CD4-positive, alpha-beta T cell treated with Interleukin-17A for 4 hours (primary cell): ENCODE data around the gene HOXB6.

Experiments used
- DNase-seq: peaks from one replicate; pipeline ENCODE4 v3.0.0-alpha.2; 2020; ENCODE audit warnings: mixed read lengths

Gene HOXB6

DNA sequence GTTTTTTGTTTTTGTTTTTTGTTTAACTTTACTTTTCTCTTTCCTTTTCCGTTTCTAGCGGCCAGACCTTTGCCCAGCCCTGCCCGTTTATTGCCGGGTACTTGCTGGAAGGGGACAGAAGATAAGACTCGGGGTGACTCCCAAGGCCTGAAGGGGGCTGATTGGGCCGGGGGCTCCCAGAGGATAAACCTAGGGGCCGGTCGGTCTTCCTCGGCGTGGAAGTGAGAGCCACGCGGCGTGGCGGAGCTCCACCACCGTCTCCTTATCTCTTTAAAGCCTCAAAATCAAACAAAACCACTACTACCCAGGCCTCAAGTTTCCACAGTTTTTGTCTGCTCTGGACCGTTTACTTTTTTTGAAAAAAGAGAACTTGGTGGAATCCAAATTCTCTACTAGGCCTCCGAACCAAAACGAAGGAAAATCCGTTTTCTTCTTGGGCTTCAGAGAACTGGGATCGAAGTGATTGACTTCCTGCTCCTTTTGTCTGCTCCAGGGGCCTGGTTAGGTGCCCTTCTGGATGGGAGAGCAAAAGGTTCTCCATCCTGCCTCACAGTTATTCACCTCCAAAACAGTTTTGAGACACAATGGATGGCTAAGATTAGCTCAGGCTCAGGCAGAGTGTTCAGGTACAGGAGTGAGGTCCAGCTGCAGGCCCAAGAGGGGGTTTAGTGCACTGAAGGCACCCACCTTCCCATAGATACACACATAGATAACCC, 29.9 kb upstream of the HOXB6 start:
- no peak for DNase-seq

DNA sequence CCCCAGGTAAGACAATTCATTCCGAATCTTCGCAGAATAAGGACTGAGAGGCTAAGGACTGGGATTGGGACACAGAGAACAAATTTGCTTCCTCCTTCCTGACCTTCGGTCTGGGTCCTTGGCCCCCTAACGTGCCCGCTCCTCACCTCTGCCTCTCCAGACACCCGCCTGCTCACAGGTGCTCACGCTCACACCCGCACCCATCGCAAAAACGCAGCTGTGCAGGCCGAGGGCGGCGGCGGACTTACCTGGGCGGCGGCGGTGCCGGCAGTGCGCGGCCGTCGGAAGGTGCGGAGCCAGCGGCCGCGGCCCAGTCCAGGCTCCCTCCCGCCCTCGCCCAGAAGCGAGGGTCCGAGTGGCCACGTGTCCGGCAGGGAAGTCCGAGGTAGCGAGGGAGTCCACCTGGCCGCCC, 28.5 kb upstream of the HOXB6 start:
- no peak for DNase-seq

DNA sequence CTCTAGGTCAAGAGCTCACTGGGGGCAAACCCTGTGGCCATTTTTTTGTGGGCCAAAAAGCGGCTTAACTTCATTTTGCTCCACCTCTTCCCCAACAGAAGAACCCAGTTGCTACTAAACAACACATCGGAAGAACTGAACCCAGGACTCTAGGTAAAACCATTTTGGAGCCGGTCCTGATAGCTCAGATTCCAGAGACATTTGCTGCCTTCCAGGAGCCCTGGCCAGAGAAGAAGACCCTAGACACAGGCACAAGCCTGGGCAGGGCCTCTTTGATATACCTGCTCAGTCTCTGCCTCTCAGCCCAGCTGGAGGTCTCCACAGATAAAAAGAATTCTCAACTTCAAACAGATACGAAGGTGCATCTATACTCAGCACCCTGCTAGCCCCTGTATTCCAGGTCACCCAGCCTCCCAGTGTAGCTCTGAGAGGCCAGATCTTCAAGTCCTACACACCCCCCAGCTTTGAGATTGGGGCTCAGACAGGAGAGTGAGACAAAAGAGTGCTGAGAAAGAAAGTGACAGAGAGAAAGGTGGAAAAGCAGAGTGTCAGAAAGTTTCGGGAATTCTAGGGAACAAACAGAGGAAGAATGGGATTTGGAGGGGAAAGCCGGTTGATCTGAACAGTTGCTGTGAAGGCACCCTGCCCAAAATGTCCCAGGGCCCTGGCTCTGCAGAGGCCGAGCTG, 27.9 kb upstream of the HOXB6 start:
- DNase-seq: no peak

DNA sequence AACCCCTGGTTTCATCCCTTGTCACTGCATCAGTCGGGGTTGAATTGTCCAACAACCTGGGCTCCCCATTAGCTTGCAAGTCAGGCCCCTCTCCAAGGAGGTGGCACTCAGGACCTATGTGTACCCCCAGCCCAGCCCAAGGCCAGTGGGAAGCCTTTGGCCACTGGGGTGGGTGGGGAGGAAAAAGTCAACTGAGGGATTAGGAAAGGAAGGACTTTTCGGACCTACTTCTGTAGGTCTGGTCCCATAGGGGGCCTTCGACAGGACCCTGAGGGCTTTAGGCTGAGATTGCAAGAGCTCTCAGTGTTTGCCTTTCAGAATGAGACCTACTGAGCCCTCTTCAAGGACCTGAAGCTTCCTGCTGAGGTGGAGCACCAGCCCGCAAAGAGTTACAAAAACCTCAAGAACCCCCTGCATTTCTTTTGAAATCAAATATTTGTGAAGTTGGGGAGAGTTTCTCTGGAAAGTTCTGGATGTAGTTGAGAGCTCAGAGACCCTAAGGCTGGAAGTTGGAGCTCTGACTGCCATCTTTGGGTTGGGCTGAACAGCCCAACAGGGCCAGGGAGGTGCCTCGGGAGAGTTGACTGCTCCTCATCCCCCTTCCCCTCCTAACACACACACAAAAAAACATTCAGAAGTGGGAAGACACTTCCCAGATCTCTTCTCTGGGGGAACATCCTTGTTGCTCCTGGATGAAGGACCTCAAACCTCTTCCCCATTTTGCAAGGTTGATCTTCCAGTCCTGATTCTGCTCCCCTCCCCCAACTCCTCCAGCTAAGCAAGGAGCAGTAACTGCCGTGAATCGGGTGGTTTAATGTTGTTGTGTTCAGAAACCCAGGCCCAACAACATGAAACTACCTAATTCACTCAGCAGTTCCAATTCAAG, 27.1 kb upstream of the HOXB6 start:
- DNase-seq: no peak

DNA sequence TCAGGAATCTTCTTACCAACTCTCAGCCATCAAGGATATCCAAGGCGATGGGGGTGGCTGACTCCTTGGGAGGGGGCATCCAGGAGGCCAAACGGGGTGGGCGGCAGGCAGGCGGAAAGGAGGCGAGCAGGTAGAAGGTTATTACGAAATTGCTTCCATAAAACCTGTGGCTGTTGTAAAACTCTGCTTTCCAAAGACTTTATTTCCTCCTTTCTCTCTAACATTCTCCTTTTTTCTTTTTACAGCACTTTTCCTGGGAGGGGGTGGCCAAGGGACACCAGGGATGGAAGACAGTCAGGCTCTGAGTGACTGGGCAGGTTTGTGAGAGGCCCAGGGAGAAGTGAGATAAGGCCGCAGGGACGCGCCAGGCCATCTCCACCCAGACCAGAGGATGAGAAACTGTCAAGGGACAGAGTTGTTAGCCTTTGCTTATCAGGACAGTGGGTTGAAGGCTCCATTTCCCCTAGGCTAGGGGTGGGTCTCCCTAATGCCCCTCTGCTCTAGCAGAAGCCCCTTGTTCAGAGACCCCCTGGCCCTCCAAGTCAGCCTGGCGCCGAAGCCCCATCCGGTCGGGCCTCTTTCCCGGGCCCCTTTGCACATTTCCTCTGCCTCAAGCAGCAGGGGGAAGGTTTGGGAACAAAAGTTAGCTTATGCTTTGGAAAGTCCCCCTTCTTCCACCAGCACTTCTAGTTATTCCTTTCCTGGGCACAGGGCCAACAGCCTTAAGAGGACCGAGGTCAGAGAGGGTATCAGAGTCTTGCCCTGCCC, 26.3 kb upstream of the HOXB6 start:
- DNase-seq: no peak

DNA sequence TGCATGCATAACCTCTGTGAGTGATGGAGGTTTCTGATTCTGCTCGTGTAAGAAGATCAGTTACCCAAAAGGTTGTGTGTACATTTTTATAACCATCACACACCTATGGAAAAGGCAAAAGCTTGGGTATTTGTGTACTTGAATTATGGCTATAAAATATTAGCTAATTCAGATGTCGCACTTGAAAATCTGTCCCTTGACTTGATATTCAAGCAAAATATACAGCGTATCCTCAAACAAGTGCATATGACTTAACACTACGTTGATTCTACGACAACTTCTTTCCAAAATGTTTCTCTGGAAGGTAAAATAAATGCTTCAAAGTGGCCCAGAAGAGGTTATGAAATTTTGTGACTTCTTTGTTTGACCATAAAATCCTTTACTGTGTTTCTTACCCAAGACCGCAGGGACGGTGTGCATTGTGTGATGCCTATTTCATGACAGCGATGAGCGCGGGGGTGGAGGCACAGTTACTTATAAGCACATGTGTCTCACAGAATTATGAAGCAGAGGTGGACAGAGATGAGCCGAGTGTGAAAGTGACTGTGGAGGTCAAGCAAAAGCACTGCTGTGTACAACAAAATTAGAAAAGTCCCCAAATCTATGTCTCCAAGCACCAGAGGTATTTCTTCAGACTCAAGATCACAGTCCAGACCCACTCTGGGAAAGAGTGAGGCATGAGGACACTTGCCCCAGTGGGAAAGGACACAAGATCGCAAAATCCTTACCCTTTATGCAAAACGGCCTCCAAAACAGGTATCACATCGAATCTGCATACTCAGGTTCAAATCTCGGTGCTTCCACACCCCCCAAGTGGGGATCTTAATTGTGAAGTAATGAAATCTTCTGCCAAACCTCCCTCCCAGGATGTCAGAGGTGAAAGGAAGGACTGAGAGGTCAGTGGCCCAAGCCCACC, 25.5 kb upstream of the HOXB6 start:
- no peak for DNase-seq

DNA sequence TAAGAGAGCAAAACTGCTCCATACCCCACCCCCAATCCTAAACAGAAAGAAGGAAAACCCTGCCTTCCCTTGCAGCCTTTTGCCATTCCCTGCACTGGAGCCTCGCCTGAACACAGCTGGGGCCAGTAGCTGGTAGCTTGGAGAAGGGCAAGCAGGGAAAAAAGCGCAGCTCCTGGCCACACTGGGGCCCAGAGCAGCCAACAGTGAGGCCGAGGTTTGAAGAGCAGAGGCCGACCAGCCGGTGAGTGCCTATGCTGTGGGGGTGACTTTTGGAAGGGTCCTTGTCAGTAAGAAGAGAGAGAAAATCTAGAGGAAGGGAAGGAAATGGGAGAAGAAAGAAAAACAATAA, 24.6 kb upstream of the HOXB6 start:
- DNase-seq: no peak

DNA sequence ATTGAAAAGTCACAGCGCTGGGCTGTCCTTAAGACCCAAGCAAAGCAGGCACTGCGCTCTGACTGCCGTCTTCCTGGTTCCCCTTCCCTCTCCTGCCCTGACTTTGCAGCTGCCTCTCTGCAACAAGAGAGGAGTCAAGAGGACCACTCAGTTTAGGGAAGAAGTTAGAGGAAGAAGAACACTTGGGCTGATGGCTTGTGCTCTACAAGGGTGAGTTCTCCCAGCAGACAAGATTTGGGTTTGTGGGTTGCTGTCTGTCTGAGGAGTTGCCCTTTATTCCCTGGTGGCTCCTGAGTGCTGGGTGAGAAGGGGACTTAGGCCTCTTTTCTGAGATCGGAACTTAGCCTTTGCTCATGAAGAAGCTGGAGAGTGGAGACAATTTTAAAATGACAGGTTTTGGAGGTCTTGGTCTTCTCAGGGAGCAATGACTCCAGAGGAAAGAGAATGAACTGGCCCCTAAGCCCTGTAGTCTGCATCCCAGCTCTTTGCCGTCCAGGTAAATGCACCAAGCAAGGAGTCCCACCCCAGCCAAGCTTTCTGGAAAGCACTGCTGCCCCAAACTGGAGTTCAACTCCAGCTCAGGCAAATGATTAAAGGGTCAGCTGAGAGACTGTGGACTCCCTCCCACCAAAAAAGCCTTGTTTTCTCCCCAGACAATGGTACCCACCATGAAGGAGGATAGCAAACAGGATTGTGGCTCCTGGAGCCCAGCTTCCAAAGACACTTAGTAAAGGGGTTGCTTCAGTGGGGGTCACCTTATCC, 24.0 kb upstream of the HOXB6 start:
- no peak for DNase-seq

DNA sequence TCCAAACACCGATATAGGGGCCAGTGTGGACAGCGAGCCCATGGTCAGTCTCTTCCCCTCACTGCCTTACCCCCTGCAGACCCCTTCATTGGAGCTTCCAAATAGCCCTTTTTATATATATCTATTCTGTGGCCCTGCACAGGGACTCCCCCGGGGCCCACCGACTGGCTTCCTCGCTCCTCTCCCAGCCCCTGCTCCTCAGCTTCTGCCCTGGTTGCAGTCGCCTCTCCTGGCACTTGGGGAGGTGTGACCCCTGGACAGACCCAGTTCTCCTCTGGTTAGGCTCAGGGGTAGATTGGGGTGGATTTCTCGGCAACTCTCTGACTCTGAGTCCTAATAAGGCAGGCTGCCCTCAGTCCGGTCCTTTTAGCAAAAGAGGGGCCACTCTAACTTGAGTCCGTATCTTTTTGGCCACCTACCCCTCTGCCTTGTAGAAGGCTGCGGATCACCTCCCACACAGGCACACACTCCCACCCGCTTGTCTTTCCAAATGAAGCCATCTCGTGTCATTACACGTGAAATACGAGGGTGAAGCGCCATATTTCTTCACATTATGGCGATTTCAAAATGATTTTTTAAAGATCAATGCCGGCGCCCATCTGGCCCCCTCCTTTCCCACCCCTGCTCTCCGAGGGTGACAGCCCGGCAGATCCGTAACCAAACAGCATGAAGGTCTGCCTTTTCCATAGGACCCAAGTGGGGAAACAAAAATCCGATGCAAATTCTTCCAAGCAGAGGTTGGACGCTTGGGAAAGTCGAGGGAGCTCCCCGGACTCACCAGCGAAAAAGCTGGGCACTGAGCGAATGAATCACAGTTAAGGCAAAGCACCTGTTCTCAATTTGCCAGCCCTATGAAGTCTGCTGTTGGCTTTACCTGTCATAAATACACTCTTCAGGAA, 23.1 kb upstream of the HOXB6 start:
- no peak for DNase-seq

DNA sequence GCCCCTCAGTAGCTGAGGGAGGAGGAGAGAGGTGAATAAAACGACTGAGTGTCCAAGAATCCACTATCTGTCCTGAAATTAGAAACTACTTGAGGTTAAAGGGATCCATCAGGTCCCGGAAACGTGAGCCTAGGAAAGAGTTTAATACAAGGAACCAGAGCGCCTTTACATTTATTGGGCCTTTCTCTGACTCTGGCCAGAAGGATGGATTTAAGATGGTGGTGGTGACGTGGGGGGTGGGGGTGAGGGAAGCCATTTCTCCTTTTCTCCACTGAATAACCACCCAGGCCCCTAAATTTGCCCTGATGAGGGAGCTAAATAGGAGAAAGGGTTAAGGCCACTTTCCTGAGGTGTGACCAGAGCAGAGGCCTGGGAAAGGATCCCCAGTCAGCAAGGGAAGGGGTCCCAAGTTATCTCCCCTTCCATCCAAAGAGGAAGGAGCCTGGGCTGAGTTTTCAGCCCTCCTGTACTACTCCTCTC, 22.4 kb upstream of the HOXB6 start:
- DNase-seq: no peak

DNA sequence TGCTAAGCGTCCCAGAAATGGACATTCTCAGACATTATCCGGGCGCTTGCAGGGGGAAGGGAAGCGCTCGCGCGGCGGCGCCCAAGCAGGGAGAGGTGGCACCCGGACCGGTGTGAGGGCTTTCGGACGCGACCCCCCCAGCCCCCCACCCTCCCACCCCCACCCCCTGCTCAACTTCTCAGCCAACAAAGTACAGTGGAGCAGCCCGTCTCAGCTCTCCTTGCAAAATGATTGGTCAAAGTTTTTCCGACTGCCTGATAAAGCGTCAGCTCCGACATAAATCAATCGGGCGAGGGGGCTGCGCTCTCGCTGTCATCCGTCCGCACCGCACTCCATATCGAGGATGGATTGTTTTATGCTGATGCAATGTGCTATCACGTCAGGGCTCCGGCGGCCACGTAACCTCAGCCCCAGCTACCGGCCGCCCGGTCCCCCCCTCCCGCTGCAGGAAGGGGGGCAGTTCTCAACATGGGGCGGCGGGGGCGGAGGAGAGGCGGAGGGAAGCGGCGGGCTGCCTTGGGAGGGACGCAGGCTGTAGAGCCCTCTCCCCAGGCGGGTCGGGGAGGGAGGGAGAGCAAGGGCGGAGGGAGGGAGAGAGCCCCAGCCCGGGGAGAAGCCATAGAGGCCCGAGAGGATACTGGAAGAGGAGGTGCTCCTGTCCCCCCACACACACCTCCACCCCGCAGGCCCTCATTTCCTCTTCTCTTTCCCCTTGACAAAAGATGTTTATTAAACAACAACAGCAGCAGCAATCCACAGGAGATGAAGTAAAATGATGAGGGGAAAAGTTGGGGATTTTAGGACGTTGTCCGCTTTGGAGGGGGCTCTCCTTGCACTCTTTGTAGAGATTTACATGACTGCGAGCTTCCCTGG, 21.7 kb upstream of the HOXB6 start, which contains the start of gene HOXB9:
Gene HOXB9, minus strand, starts transcription at position 114 of the 873 bp plus-strand sequence. Its CDS starts 89 bp downstream, at position 25.
- DNase-seq: peak; percentile 49

DNA sequence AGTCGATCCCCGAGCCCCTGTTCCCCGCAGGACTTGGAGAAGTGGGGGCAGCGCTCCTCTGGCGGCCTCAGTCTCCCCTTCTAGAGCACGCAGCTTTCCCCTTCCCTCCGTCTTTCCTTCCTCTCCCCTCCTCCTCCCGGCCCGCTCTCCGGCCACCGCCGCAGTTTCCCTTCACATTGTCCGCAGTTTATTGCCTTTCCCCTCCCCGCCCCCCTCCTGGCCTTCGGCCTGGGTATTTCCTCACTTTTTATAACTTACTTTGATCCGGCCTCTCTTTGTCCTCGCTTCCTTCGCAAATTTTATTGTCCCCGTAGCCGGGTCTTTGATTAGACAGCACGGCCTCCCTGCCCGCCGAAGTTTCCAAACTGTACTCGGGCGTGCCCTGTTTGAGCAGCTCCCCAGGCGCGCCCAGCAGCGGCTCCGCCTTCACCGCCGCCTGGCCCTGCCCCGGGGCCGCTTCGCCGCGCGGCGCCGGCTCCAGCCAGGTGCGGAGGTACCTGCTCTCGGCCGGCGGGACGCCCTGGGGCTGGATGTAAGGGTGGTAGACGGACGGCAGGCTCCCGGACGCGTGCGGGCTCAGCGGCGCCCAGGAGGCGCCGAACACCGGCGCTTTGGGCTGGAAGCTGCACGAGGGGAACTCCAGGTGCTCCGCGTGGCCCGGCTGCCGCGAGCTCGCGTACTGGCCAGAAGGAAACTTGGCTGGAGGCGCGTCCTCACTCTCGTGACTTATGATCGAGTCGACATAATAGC, 20.9 kb upstream of the HOXB6 start:
- peak; percentile 45 for DNase-seq

DNA sequence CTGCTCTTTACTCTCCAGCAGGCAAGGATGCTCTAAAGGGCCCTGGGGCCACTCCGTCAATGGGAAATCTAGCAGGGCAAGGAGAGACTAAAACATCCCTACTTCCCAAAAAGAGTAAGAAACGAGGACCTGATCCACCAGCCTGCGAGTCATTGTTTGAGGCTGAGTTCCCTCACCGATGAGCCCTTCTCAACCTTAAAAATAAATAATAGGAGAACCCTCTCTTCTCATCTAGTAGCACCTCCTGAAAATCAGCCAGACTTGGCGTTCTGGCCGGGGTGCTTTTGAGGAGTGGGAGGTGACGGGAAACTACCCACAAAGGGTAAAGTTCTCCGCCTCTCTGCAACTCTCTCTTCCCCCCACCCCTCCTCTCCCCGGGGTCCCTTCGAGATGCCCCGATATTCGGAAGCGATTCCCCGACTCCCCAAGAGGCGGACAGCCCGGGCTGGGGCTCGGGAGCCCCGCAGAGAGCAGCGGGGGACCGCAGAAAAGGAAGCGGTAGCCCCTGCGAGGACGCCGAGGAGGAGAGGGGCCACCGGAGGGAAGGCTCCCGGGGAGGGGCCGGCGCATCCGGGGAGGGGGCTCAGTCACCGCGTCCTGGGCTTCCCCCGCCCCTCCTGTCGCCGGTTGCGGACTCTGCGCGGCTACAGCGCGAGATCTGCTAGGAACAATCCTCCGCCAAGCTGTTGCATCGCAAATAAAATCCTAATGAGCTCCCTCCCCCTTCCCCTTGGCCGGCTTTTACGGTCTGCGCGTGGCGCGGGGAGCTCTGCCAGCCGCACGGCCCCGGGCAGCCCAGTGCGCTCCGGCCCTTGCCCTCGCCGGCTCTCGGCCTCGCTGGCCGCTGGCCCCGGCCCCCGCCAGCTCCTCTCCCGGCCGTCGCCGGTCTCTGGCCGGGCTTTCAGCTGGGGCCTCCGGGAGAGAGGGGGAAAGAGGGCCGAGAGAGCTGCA, 20.0 kb upstream of the HOXB6 start:
- no peak for DNase-seq

DNA sequence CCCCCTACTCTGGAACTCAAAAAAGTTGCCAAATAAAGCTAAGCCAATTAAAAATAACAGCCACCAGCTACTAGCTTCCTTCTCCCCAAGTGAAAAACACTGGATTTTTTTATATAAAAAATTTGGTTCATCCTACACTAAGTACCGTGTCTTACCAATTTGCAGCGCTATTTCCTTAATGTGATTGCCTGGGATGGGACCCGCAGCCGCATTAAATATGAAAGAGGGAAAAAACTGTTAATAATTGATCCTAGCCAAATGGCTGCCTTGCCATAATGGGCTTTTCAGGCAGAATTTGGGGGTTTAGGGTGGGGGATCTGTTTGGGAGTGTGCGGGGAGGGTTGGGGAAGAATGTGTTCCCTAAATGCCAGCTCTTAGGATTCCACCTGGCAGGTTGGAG, 19.3 kb upstream of the HOXB6 start:
- no peak for DNase-seq

DNA sequence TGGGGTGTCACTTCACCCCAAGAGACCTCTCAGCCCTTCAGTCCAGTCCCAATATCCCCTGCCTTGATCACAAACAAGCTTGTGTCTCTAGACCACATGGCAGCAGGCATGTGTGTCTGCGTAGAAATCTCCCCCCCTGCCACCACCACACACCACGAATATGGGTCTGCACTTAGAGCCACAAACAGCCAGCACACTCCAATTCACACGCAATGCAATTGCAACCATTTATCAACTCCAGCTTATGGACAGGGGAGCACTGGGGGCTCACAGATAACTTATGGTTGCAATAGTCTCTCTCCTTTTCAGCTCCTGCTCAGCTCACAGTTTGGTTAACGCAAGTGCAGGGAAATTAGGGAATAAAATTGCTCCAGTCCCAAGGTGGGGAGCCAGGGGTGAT, 18.8 kb upstream of the HOXB6 start:
- DNase-seq: no peak

DNA sequence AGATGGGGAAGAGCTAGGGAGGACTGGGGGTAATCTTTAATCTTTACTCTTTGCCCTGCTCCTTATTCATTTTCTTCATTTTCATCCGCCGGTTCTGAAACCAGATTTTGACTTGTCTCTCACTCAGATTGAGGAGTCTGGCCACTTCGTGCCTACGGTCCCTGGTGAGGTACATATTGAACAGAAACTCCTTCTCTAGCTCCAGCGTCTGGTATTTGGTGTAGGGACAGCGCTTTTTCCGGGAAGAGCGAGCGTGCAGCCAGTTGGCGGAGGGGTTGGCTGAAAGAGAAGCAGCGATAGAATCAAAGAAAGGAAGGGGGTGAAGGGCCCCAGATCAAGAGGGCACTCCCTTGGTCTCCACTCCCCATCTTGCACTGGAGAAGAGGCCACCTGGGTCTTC, 18.1 kb upstream of the HOXB6 start:
- DNase-seq: no peak
